GM21529 (cell line): ENCODE measurements around the gene ARHGAP18.
A peak's percentile ranks its signal among the peaks of the same experiment; 100 is the strongest.

Source experiments
- ATAC-seq: cut with Tn5 transposase; IDR thresholded peaks from one replicate; pipeline ENCODE4 v1.9.1; 2021; ENCODE audit not compliant: unreplicated experiment

ARHGAP18 gene

DNA sequence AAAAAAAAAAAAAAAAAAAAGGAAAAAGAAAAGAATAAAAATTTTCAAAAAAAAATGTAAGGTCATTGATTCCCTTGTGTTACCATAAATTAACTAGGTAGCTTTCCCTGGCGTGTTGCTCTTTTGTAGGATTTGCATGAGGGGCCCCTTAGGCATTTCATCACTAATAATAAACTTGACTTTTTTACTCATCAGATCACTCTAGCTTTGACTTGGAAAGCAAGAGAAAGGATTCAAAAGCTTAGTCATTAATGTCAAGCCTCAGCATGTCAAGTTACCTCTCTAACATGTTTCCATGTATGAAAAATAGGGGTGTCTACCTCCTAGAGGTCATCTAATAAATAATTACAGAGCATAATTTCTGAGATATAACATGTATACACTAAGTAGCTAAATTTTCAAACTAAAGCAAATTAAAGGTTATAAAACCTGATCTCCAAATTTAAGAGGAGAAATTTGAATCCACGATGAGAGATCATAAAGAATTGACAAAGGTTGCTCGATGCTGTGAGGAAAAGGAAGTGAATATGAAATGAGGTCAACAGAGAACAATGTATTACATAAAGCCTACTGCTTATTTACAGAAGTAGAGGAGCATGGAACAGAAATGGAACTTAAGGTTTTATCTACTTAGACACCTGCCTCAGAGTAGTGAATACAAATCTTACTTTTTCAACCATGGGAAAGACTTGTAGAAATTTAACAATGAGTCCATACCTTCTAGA lies 86.8 kb downstream of the ARHGAP18 start:
- peak; percentile 67 for ATAC-seq

DNA sequence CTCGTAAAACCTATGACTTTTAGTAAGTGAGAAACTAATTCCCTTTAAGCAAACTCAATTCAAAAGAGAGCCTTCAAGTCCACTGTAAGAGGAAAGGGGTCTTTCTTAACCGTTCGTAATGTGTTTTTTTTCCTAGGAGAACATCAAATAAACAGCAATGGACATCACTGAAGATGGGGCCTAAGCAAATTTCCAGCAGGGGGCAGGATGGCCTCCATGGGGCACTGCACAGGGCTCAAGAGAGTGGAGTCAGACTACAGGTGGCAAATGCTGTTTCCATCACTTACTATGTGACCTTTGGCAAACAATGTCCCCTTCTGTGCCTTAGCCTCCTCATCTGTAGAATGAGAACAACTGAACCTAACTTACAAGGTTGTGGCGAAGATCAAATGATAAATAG lies 88.7 kb downstream of the ARHGAP18 start:
- ATAC-seq: no peak

DNA sequence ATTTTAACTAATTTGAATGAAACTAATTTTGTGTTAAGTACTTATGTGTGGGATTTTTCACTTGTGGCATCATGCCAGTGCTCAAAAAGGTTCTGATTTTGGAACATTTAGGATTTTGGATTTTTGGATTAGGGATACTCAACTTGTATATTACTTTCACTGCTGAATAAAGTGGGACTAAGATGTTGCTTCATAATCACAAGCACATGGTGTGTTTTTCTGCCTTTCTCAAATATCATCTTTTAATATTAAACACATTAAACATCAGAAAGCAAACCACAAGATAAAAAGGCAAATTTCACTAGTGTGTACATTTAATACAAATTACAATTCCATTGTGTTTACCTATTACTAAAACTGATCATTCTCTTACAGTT lies 89.8 kb downstream of the ARHGAP18 start:
- ATAC-seq: no peak

DNA sequence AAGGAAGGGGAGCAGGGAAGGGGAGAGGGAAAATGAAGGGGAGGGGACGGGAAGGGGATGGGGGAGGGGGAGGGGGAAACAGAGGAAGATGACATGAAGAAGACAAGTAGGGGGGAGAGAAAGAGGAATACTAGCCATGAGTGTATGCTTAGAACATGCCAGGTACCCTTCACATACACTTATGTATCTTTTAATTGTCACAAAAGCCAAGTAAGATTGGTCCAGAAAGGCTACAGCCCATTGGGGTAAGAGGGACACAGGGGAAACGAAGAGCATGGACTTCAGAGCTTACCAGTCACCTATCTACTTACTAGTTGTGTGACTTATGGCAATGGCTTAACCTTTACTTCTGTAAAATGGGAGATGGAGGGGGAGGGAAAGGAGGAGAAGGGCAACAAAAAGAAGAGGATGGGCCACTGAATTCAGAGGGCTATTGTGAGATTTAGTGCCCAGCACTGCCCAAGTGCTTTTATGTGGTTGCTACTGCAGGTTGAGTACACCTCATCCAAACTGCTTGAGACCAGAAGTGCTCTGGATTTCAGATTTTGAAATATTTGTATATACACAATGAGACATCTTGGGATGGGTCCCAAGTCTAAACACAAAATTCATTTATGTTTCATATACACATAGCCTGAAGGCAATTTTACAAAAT lies 90.3 kb downstream of the ARHGAP18 start:
- no peak for ATAC-seq

DNA sequence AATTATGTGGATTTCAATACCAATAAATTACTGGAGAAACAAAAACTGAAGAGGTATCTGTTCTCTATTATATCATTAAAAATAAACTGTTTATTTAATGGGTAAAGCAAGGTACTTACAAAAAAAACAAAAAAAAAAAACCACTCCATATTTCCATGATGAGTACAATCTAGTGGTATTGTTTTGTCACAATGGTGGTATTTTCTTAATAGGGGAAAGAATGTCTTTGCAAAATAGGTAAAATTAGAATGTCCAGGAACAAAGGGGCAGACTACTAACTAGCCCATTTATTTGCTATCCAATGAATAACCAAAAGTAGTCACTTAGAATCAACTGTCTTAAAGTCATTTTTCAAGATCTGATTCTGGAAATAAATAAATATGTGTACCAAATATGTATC lies 92.0 kb downstream of the ARHGAP18 start:
- ATAC-seq: no peak

DNA sequence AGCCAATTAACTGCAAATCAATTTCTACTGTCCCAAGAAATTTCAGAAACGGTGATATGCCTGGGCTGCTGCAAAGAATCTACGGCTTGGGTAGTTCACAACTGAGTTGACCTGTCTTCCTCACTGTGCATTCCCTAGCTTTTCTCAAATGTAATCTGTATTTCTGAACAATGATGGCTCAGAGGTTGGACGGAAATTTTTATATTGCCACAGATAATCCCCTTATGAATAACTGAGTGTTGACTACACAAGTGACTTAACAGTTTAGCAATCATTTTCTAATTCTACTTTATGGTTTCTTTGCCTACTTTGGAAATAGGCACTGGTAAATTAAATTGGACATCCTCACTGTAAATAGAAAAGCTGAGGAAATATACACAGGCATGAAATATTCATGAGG lies 94.5 kb downstream of the ARHGAP18 start:
- no peak for ATAC-seq

DNA sequence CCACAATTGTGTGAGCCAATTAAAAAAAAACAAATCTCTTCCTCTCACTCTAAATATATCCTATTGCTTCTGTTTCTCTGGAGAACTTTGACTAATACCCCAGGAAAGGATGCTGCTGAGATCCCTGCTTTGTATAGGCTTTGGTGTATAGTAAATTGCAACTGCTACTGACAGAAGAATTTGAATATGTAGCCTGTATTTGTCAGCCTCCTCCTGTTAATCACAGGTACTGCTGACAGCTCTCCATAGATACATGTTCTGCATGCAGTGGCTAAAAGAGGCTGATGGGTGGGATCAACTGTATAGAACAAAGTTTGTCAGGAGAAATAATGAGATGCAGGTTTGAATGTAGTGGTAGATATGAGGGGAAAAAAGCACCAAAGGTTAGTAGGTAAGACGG lies 95.0 kb downstream of the ARHGAP18 start:
- no peak for ATAC-seq

DNA sequence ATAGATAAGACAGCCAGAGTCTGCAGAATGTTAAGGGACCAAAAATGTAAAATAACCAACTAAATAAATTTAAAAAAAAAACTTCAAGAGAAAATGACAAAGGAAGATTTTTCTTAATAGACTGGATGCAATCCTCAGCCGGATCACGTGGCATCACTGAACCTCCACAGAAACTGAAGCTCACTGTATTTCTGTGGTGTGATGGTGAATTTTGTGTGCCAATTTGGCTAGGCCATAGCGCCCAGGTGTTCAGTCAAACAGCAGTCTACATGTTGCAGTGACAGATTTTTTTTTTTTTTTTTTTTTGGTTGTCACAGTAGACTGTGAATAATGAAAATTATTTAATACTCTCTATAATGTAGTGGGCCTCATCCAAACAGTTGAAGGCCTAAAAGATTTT lies 95.5 kb downstream of the ARHGAP18 start:
- ATAC-seq: no peak

DNA sequence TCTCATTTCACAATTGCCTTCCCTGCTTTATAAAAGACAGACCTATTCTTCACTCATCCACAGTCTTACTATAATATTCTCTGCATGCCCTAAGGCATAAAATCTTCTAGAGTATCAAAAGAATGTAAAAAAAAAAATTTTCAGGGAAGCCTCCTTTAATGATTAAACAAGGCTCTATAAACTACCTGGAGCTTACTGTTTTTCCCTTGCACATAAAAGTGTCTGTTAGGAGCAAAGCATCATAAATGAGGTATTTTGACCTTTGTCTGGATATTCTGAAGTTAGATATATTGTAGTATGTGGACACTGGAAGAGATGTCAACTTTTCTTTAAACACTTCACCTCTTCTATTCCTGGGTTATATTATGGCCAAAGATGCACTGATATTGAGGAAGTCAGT lies 97.5 kb downstream of the ARHGAP18 start:
- no peak for ATAC-seq

DNA sequence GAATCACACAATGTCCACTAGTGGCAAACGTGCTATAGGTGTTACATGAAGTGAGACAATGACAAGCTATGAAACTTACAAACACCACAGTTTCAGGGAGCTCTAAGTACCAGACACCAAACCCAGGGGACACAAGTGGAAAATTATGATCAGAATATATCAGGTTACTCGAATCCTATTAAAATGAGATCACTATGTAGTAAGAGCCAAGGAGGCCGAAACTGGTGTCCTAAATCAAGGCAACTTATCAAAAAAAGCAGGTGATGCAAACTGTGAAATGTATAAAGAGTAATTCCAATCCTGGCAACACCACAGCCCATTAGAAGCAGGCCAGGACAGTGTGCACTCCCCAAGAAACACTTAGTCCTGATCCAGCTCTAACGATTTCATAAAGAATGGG lies 100.3 kb downstream of the ARHGAP18 start:
- ATAC-seq: no peak

DNA sequence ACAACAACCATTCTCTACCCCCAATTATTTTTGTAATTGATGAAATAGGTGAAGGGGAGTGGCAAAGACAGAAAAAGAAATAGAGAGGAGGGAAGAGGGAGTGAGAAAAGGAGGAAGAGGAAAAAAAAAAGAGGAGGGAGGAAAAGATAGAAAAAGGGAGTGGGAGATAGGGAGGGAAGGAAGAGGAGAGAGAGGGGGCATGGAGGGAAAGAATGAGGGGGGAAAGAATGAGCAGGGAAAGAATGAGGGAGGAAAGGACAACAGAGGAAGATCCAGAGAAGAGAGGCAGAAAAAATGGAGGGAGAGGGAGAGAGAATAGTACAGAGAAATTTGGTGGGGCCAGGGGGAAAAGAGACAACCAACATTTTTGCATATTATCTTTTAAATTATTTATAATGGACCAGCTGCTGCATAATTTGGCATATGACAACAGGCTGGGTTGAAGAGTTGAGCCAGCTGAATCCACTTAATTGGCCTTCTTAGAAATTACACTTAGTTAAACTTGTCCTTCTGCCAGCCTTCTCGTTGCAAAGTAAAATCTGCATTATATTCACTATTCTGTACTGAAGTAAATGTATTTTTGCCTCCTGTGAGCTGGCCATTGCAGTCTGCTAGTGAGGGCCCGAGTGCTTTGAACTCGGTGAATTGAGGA lies 101.0 kb downstream of the ARHGAP18 start:
- no peak for ATAC-seq

DNA sequence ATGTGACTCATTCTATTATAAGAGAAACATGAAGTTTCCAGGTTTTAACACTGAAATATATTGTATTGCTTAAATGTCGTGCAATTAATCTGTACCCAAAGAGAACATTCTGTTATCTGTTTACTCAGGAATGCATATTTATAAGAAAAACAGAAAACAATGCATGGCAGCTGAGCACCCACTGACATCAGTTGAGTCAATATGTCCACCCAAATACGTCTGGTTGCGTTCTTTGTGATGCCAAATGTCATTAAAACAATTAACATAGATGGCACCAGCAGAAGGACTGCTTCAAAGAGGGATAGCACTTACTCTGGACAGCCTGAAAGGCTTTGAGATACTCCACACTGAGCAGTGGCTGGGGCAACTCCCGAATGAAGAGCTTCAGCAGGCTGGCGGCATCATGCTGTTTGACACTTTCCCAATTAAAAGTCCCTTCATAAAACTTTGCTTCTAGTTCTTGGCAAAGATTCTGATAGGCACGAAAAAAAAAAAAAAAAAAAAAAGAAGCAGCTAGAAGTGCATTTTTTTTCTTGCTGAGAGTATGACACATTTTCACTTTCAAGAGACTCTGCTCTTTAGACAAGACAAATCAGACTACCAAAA lies 102.3 kb downstream of the ARHGAP18 start:
- peak; percentile 45 for ATAC-seq

DNA sequence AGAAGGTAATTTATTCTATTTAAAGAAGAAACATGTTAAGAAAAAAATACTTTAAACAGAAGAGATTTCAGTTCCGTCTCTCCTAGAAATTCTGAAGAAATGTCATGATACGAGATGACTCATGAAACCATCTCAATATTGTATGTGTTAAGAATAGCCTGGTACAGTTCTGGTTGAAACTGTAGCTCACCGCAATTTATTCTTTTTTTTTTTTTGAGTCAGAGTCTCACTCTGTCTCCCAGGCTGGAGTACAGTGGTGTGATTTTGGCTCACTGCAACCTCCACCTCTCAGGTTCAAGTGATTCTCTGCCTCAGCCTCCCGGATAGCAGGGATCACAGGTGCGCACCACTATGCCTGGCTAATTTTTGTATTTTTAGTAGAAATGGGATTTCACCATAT lies 103.3 kb downstream of the ARHGAP18 start:
- ATAC-seq: peak; percentile 76

DNA sequence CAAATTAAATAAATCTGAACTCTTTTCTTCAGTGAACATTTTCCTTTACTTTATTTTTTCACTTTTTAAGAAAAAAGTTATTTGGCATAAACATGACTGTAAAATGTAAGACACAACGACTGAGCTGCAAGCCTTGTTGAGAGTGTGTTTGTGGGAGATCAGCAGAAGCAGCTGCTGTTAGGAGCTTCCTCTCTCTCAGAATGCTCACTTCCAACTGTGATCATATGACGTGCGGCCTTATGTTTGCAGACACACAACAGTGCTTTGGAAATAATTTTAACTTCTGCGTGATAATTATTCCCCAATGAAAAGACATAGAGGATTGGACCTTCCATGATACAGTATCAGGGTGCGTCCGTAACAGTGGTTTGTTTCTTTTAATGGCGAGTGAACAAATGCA lies 104.0 kb downstream of the ARHGAP18 start:
- ATAC-seq: no peak

DNA sequence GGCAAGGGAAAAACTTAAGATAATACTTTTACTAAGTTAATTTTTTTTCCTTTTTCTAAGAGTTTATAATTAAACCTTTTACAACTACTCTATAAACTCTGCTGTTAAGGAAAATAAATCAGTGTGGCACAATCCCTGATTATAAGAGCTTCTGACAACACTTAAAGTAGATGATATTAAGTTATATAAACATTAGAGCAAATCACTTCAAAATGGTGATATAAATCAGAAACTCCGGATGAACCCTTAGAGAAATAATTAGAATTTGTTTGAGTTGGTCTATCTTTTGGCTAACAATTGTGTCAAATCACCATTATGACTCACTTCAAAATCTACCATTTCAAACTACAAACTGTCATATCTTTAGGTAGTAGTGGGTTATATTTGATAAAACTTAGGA lies 104.9 kb downstream of the ARHGAP18 start:
- no peak for ATAC-seq

DNA sequence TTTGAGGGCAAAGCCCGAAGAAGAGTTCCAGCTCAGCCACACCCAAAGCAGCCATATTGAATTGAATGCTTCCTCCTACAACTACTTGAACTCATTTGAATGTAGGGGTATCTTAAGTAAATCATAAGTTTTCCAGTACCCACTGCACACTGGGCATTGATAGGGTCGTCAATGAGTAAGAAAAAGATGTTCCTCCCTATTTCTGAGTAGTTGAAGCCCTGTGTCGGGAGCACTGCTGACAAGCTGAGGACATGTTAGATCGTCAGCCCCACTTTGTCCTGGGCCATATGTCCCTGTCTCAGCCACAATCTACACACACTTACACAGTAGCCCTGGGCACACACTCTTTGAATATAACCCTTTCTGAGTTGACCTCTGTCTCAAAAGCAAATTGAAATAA lies 105.7 kb downstream of the ARHGAP18 start:
- ATAC-seq: no peak

DNA sequence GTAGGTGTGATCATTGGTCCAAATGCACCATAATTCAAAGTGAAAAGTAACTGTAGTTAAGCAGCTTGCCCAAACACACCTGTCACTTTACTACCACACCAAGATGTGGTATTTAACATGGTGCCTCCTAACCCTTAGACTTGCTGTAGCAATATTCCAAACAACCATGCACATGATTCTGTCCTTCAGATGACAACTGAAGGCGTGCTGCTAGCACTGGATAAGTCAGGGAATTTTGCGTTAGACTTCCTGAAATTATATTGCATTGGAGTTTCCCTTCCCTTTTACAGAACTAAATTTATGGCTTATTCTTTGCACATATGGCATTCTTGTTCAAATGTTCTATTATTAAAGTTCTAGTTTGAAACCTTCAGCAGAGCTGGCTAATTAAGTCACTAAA lies 106.2 kb downstream of the ARHGAP18 start:
- ATAC-seq: no peak

DNA sequence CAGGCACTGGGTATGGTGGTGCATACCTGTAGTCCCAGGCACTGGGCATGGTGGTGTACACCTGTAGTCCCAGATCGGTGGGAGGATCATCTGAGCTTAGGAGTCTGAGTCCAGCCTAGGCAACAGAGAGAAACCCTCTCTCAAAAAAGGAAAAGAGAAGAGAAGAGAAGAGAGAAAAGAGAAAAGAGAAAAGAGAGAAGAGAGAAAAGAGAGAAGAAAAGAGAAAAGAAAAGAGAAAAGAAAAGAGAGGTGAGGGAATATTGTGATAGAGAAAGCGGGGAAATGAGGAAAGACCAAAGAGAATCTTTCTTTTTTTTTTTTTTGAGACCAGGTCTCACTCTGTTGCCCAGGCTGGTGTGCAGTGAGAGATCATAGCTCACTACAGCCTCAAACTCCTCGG lies 108.7 kb downstream of the ARHGAP18 start:
- no peak for ATAC-seq

DNA sequence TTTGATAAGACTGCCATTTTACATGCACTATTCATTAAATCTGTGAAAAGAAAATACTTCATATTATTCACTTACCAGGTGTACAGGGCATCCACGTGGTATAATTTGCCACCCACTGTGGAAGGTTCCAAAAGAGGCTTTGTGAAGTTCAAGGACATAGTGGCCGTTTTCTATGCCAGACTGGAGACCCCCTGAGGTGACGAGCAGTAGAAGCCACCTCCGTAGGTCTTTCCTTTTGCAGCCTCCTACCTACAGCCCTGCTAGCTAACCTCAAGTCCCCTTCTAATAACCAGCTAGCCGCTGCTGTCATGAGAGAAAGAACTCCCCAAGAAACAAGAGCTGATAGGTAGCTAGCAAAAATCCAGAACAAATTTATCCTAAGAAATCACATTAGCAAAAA lies 110.5 kb downstream of the ARHGAP18 start:
- ATAC-seq: no peak

DNA sequence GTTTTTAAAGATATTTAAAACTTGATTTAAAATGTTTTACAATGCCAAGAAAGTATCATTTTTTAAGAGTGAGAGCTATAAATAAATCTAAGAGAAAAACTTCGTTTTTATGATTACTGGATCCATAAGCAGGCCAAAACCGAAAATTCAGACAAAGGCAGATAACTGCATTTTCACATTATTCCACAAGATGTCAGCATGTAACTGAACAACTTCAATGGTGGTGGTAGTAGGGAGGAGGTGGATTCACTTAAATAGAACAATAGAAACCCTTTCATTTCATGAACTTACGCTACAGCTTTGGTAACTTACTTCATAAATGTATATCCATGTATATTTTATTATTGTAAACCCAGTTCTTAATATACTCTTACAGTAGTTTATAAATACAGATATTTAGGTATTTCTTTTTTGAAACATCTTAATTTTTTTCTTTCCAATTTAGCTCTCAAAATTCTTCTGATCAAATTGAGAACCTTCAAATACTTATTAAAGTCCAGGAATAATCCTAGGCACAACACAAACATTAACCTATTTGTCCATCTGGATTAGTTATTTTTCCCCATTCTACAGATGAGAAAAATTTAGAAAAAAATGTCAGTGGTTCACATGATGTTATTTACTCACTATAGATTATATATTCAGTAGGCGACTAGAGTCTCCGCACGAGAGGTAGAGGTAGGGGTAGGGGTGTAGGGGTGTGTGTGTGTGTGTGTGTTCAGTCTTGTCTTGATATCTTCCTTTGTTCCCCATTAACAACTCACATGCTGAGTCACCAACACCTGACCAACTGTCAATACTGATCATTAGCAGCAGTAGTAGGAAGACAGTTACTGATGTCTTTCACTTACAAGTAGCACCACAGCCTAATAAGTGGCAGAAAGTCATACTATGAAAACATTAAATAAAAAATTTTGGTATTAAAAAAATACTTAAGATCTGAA lies 111.5 kb downstream of the ARHGAP18 start:
- ATAC-seq: peak; percentile 61
